Activated CD4-positive, alpha-beta T cell treated with anti-CD3 and anti-CD28 coated beads, Interleukin-2, amount 50 U/mL, for 16 hours (primary cell): ENCODE measurements around the gene KLK13.

ENCODE experiments used
- DNase-seq: peaks from one replicate; pipeline ENCODE4 v3.0.0-alpha.2; 2020

The KLK13 gene

DNA sequence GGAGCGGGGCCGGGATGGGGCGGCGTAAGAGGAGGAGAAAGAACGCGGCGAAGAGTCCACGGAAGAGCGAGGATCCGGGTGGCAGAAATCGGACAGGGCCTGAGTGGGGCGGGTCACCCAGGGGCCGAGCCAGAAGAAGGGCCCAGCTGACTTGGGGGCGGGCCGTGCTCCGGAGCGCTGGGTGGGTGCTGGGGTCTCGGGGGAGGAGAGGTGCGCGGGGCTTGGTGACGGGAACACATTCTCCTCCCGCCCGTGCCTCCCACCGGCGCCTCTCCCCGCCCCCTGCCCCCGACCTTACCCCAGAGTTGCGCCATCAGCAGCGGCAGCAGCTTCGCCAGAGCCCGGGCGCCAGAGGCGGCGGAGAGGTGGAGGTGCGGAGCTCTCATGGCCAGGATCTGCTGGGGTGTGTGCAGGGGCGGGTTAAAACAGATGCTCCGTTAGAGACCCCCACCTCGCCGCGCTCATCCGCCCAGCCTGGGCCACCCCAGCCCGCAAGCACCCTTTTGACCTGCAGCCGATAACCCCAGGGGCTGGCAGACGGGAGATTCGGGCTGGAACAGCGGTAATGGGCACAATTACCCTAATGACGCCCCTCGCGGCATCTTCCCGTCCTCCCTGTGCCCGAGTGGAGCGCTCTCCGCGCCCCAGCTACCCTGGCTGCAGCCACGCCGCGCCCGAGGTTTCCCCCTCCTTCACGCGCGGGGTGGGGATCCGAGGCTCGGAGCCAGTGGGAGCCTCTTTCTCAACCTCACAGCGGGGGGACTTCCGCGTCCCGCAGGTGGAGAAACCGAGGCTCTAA, 45.9 kb downstream of the KLK13 start:
- no peak for DNase-seq

GRCh38 chr19:51016798-51017683, 47.9 kb downstream of the KLK13 start:
- DNase-seq = peak; percentile 9

- DNase-seq = no peak
Measured at GRCh38 chr19:51015691-51016267, 49.1 kb downstream of the KLK13 start.

GRCh38 chr19:51014242-51014641, 50.6 kb downstream of the KLK13 start:
- DNase-seq = no peak

- no peak for DNase-seq
Measured at GRCh38 chr19:51012661-51013190, 52.2 kb downstream of the KLK13 start.

DNA sequence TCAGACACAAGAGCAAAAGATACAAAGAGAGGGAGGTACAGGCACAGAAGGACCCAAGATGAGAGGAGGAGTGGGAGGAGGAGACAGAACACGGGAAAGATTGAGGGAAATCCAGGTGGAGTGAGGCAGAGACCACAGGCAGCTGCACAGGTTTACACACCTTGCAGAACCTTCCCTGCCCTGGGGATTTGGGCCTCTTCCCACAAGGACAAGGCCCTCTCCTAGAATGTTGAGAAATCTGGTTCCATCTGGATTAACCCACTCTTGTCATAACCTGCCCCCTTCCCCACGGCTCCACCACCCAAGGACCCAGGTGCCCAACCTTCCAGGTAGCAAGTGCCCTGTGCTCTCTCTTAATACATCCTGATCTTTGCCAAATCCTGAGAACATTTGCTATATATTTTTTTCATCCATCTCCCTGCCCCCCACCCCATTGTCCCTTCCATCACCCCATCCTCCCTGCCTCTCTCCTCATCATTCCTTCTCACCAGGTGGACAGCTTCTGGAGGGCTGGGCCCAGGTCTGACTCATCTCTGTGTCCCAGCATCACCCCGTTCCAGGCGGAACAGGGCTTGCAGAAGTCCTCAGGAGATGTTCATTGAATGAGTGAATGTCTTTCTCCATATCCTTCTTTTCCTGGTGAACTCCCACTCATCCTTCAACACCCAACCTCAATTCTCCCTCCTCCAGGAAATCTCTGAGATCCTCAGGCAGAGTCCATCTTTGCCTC, 54.7 kb downstream of the KLK13 start:
- DNase-seq = no peak

- no peak for DNase-seq
Measured at GRCh38 chr19:51009061-51009891, 55.6 kb downstream of the KLK13 start.

DNA sequence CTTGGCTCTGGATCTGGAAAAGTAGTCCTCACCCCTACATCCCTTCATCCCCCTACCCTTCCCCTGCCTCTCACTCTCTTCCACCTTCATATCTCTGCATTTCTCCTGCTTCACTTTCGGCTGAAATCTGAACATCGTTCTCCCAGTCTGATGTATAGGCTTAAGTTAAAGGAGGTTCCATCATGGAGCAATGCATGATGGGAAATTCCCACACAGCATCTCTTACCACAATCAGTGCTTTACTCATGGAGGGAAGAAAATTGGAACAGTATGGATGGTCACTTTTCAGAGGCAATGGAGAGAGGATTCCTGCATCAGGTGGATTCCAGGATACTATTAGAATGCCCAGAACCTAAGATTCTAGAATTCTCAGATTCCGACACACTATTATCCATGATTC, 57.4 kb downstream of the KLK13 start:
- no peak for DNase-seq

- DNase-seq = no peak
Measured at GRCh38 chr19:51006406-51006805, 58.5 kb downstream of the KLK13 start.
